HG03575 (cell line): ENCODE measurements around the gene DGKH.

ENCODE experiments used
- ATAC-seq: cut with Tn5 transposase; IDR thresholded peaks from one replicate; pipeline ENCODE4 v1.9.1; 2021; ENCODE audit not compliant: unreplicated experiment, insufficient number of reproducible peaks, low FRiP score; ENCODE audit errors: extremely low read depth

The DGKH gene

DNA sequence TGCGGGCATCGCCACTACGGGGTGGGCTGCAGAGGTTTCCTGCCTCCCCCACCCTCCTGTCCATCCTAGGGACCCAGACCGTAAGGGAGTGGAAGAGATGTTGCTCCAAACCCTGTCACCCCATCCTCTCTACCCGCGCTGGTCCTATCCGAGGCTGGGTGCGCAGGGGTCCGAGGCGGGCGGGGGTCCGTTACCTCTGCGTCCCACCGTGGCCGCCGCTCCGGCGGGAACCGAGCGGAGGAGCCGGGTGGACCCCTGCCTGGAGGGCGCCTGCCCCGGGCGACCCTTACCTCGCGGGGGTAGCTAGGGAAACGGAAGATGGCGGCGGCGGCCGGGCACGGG is at the start of gene DGKH:
DGKH (plus strand) TSS at position 307 of the 342 bp plus-strand sequence. CDS start 126 bp downstream, outside the sequence.
- ATAC-seq, result no peak

DNA sequence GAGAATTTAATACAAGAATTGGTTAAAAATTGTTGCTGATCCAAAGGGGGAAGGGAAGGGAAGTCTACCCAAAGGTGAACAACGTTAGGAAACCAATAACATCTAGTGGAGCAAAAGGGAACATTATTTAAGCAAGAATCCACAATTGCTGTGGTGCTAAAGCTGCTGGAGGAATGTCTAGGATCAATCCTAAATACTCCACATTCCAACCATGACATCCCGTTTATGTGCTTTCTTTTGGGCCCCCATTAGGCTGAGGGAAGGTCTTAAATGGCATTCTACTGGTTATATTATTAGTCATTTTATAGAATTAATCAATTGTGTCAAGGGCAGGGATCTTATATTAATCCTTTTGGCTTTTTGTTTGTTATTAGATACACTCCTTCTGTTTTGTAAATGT is 47.6 kb upstream of the DGKH start:
- no peak for ATAC-seq

GRCh38 chr13:42001580-42001979 is 46.9 kb upstream of the DGKH start:
- ATAC-seq, result no peak

DNA sequence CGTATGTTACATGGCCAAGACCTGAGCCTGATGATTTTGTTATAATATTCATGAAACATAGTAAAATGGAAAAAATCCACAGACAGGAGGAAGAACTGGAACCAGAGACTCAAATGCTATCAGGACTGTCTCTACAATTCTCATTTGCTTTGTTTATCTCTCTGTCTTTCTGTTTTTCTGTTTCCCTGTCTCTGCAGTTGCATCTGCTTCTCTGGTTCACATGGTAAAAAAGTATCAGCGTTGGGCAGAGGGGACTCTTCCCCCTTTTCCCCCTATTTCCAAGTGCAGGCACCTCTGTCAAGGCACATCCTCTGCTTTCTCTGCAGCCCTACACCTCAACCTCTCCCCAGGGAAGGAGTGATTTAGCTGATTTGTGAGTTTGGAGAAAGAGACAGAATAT is 46.4 kb upstream of the DGKH start:
- no peak for ATAC-seq

DNA sequence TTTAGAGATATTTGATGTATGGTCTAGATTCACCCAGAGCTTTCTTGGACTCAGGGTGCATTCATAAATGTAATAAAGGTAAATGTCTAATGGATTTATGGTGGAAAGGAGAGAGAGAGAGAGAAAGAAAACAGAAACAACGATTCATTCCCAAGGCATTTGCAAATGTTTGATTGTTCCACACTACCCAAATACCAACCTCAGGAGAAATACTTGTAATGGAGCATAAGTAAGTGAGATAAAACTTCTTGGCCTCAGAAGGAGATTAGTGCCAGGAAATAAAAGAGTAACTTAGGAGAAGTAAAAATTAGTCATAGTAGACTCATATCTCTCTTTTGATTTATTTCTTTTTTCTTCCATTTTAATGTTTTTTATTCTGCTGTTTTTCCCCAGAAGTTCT is 40.6 kb upstream of the DGKH start:
- ATAC-seq, result no peak

DNA sequence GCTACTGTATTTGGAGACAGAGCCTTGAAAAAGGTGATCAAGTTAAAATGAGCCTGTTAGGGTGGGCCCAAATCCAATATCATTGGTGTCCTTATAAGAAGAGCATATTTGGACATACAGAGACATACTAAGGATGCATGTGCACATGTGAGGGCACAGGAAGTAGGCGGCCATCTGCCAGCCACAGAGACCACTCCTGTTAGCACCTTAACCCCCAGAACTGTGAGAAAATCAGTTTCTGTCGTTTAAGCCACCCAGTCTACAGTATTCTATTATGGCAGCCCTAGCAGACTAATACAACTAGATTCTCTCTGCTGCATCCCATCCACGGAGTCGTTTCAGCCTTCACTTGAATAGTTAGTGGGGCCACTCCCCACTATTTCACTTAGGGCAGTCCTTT is 39.4 kb upstream of the DGKH start:
- ATAC-seq, result no peak

DNA sequence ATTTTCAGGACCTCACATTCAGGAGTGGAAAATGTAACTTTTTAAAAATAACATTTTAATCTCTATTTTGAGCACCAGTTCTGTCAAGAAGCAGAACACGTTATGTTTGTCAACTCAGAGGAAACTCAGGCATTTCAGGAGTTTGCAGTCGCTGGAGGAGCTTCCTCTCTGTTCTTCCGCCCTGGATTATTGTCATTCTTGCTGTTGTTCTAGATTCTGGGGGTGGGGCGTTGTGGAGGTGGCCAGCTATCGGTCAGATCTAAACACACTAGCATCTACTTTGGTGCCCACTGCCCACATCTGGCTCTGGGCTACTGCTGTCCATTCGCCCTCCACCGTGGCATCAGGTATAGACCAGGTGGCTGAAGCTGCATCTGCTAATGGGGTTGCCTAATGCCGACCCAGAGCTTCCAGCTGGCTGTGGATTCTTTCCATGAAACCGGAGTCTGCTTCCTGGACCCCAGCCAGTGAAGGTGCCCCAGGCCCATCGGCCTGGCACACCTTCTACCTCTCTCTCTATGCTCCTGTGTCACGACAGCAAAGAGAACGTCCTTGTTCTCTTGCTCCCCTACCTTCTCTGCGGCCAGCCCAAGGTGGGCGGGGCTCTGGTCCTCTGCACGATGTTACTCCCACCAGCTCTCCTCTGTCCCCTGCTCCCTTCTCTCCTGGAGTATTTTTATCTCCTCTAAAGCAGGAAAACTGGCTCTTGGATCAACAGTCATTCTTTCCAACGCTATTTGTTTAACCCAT is 36.7 kb upstream of the DGKH start:
- ATAC-seq, result no peak

DNA sequence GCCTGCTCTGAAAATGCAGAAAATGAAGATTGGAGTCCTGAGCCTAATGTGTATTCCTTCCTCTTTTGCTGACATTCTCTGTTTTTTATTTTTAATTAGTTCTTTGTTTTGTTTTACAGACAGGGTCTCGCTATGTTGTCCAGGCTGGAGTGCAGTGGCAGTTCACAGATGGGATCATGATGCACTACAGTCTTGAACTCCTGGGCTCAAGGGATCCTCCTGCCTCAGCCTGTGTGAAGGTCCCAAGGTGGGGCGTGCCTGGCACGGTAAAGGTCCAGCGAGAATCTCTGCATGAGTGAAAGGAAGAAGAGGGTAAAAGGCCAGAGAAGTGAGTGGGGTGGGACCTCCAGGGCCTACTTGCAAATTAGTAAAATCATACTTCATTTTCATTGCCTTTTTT is 34.3 kb upstream of the DGKH start:
- ATAC-seq, result no peak

GRCh38 chr13:42017264-42017663 is 31.2 kb upstream of the DGKH start:
- ATAC-seq, result no peak

GRCh38 chr13:42021851-42022250 is 26.6 kb upstream of the DGKH start:
- no peak for ATAC-seq

- no peak for ATAC-seq
These were observed 26.1 kb upstream of the DGKH start for GRCh38 chr13:42022336-42022735.

- no peak for ATAC-seq
These were observed 25.5 kb upstream of the DGKH start for GRCh38 chr13:42022796-42023493.

DNA sequence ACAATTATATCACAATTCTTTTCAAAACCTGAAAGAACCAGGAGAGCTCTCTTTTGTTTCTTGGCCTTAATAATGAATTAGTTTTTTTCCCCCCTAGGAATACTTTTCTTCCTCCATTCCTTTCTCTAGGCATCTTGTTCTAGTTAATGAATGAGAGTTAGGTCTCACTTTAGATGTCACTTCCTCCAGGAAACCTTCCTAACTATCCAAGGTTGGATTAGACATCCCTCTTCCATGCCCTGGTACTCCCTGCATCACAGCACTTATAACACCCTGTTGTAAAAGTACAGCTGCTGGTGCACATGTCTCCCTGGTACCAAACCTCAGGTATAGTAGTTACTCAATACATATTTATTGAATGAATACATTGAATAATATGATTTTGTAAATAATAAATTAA is 21.2 kb upstream of the DGKH start:
- ATAC-seq, result no peak

- ATAC-seq, result no peak
These were observed 20.2 kb upstream of the DGKH start for GRCh38 chr13:42028113-42028799.

GRCh38 chr13:42035905-42036521 is 12.4 kb upstream of the DGKH start:
- ATAC-seq, result no peak

GRCh38 chr13:42036711-42037110 is 11.7 kb upstream of the DGKH start:
- ATAC-seq, result no peak

GRCh38 chr13:42038661-42039456 is 9.6 kb upstream of the DGKH start:
- ATAC-seq, result no peak

DNA sequence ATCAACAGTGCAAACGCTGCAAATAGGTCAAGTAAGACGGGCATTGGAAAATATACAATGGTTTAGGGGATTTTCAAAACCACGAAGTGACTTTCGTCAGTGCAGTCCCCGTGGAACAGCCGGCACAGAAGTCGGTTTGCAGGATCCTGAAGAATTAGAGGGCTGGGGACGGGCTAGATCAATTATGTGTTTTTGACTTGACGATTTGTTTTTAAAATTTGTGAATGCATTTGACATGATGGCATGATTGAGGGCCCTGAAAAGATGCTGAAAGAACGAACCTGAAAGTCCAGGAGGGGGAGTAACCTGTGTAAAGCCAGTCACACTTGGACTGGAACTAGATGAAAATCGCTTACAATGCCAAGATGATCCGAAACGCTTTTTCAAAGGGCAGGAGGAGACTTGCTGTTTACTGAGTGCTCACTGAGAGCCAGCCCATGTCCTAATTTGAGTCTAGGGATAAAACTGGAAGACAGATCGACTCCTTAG is 8.9 kb upstream of the DGKH start:
- no peak for ATAC-seq
